ENCODE results near the gene MARCHF9.

MARCHF9 gene

GRCh38 chr12:57756406-57757341, 1.8 kb downstream of the MARCHF9 start:
- peak; percentile 66 to 71 for DNase-seq

- no peak for DNase-seq
Observed at GRCh38 chr12:57757771-57758170, 2.9 kb downstream of the MARCHF9 start.

- no peak for DNase-seq
Observed at GRCh38 chr12:57758552-57759359, 3.9 kb downstream of the MARCHF9 start.

GRCh38 chr12:57759360-57759980, 4.6 kb downstream of the MARCHF9 start:
- peak; percentile 49 to 51 for DNase-seq

- no peak for DNase-seq
Observed at GRCh38 chr12:57760347-57760982, 5.6 kb downstream of the MARCHF9 start.

DNA sequence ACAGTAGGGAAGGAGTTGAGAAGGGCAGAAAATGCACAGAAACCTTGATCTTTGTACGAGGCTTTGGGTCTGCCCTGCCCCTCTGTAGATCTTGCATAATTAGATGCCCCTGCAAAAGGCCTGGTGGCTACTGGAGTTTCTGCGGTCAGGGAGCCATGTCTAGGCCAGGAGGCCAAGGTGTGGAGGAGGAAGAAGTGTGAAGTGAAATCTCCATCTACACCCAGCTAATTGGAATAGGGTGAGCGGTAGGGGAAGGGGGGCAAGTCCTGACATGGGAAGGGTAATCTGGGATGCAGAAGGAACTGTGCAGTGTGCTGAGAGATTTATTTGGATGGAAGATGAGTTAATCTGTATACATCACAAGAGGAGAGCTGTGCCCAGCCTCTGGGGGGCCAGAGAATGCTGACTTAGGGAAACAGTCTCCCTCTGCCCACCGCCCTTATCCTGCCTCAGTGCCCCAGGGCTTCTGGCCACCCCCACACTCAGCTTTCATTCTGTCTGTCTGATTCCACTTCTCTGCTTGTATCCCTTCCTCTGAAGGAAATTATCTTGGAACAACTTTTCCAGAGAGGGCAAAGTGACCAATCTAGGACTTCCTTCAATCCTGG, 6.6 kb downstream of the MARCHF9 start:
- DNase-seq, result no peak

GRCh38 chr12:57762463-57762862, 7.6 kb downstream of the MARCHF9 start:
- DNase-seq, result no peak

DNA sequence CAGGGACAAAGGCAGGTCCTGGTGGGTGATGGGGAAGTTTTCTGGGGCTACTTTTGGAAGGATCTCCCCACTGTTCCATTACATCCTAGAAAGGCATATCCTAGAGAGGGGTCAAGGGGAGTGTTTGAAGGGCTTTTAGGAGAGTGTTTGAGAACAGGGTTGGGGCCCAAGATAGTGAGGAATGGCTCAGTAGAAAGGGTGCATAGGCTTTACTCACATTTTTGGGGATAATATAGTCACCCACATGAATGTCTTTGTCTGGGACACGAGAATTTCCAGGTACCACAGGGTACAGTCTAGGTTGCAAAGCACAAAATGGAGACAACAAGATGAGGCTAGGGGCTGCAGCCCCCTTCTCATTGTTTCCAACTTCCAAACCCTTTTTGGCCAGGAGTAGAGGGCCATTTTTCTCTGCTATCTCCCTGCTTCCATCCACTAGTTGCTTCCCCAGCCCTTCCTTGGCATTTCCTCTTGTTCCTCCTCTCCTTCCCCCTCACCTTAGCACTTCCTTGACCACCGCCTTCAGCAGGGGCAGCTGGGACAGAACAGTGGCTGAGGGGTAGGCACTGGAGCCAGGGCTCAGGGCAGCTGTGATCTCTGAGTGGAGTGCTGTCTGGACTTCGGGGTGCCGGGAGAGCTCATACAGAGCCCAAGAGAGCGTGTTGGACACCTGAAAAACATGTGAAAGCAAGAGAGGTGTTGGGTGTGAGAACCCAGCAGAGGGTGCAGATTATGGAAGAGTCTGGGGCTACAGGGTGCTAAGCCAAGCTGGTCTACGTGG, 9.2 kb downstream of the MARCHF9 start:
- no peak for DNase-seq

DNA sequence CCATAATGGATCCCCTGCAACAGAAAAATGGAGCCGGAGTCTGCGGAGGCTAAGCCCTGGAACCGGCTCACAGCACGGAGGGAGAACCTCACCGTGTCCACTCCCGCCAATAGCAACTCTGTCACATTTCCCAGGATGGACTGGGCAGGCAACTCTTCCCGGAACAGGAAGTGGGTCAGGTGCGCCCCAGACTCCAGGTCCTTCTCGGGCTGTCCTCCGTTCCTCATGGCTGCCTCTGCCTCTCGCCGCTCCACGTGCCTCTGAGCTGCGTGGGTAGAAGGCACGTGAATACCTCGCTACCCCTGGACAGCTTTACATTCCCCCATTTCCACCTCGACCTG, 9.7 kb downstream of the MARCHF9 start:
- no peak for DNase-seq

- DNase-seq, result peak; percentile 60 to 64
Observed at GRCh38 chr12:57765003-57765697, 10.2 kb downstream of the MARCHF9 start.

DNA sequence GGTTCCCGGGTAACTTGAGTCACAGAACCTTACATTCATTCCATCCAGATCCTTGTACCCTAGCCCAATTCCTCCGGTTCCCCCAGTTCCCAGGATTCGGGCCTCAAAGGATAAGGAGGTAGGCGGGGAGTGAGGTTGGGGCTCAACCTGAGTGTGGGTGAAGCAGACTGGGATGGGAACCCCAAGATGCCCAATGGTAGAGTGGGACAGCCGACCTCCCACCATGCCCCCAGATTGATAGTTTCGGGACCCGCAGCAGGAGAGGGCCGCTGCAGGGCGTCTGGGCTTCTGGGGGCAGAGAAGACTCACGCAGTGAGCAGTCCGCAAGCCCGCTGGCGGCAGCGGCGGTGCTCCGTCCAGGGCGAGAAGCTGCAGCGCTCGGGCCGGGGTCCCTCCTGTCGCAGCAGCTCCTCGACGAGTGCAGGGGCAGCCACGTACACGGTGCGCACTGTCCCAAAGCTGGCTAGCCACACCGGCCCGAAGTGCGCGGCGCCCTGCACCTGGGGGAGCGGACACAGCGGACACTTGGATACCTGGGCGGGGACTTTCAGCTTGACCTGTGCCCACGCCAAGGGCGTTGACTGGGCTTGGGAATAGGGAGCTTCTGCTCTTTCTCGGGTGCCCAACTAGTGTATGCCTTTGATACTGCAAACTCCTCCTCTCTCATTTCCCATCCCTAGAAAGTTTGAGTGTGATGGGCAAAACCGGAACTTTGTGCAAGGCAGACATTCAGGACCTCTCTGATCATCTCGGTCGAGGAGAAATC, 11.0 kb downstream of the MARCHF9 start:
- DNase-seq, result no peak

GRCh38 chr12:57766464-57767304, 11.8 kb downstream of the MARCHF9 start, which contains the start of gene CYP27B1:
CYP27B1 (minus strand) TSS chr12:57767078; CDS start chr12:57767041, 37 bp downstream.
- no peak for DNase-seq

DNA sequence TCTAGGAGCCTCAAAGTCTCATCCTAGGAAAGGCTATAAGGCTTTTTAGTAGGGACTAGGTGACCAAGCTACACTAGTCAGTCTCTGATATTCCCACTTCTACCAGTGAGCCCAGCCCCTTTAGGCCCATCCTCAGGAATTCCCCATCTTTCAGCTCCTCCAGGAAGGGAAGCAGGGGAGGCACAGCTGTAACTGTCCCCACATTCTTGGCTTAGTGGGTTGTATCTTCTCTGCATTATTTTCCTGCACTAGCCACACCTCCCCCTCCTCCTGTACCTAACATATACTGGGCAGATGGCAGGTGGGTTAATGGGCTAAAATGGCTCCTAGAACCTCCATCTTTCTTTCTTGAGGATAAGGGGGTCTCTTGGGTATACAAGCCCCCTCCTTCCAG, 12.4 kb downstream of the MARCHF9 start:
- no peak for DNase-seq

GRCh38 chr12:57767876-57768275, 13.0 kb downstream of the MARCHF9 start:
- no peak for DNase-seq

DNA sequence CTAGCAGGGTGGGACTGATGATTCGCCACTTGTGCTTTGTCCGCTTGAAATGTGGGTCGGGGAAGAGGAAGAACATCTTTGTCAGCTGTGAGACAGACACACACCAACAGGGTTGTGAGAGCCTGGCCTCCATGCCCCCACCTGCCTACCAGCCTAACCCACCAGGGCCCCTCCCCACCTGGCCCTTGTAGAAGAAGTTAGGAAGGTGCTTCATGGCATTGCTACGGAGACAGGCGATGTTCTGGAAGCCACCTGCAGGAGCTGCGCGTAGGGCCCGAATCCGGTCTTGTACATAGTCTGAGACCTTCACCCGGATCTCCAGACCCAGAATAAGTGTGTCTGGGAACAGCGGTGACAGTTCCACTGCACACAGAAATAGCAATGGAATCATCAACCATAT, 14.7 kb downstream of the MARCHF9 start:
- DNase-seq, result no peak

DNA sequence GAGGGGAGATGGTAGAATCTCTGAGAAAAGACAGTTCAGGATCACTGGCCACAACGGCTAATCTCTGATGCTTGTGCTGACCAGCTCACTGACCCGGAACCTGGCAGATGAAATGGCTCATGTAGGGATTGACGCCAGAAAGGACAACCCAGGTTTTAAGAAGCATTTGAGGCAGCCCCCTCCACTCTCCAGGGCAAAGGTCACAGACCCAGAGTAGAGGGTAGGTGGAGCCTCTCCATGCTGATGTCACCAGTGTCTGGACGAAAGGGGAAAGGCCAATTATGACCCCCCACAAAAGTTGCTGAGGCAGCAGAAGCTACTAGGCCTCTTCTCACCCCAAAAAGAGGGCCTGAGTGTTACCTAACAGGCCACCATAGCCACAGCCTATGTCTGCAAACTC, 15.8 kb downstream of the MARCHF9 start:
- DNase-seq, result no peak

- DNase-seq, result peak; percentile 93 to 94
Observed at GRCh38 chr12:57771236-57771872, 16.5 kb downstream of the MARCHF9 start.

- DNase-seq, result peak; percentile 93
Observed at GRCh38 chr12:57771873-57772428, 17.0 kb downstream of the MARCHF9 start, which contains the start of gene METTL1. METTL1 (minus strand) TSS chr12:57772105; CDS start chr12:57772083, 22 bp downstream.

Measured in activated CD4-positive, alpha-beta T cell treated with anti-CD3 and anti-CD28 coated beads for 4 hours (primary cell).